SK-N-MC (cell line): ENCODE data around the gene MRGPRD.

ENCODE experiments used
- EZH2 ChIP-seq: fragments of 200-600 bp; sonication (generic); IDR thresholded peaks from one replicate; pipeline ENCODE4 v1.6.1; 2017; ENCODE audit warnings: antibody characterized with exemption
- FOXP2 ChIP-seq: optimal IDR thresholded peaks from 2 replicates; pipeline ENCODE3; 2011; ENCODE audit warnings: mild to moderate bottlenecking, moderate library complexity; ENCODE audit not compliant: insufficient read depth; ENCODE audit errors: extremely low read length, control extremely low read depth
- POLR2AphosphoS5 ChIP-seq: IDR thresholded peaks from 2 replicates; pipeline ENCODE4 v1.6.1; 2012; ENCODE audit warnings: mild to moderate bottlenecking, low read depth, low read length, borderline replicate concordance

DNA sequence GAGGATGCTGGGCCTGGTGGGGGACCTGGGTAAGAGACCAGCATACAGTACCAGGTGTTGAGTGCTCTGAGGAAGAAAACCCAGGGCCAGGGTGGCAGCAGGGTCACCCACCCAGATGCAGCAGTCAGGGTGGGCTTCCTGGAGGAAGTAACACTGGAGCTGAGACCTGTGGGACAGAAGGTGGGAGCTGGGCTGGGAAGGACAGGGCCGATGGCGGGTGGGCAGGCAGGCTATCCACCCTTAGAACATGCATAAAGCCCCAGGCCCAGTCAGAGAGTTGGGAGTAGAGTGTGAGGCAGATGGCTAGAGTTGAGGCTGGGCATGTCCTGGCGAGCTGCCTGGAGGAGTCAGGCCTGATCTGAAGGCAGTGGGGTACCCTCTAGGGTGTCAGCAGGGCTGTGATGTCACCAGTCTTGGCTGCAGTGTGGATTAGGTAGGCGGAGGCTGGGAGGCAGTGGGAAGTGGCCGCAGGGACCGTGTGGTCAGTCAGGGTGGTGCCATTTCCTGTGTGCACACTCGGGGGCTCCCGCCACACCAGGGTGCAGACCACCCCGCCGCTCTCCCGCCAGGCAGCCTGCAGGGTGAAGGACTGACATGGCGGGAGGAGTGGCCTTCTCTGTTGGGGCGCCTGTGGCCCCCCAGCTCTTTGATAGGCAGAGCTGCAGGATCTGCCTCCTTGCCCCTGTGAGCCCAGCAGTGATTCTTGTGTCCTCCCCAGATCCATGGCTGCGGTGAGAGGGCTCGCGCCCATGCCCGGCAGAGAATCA, 41.8 kb downstream of the MRGPRD start:
- no peak for TF ChIP-seq POLR2AphosphoS5
- TF ChIP-seq EZH2, result no peak
- no peak for TF ChIP-seq FOXP2
